Activated CD4-positive, alpha-beta memory T cell treated with anti-CD3 and anti-CD28 coated beads for 36 hours (primary cell): ENCODE measurements around the gene ZNF101. TPM values are rescaled to one million over a fixed set of nuclear protein-coding genes. Genes with fewer than 3 reads are reported as not detected.

Source experiments
- CTCF ChIA-PET: fragments of 350-600 bp; sonication (Branson Sonifier 250); formaldehyde crosslinking; loops from one replicate; lab custom pipeline; 2021; ENCODE audit warnings: antibody characterized with exemption, inconsistent platforms; lab: Charles Lee
- POLR2A ChIA-PET: fragments of 350-600 bp; sonication (Branson Sonifier 250); formaldehyde crosslinking; loops from one replicate; lab custom pipeline; 2021; ENCODE audit warnings: antibody characterized with exemption; lab: Charles Lee
- DNase-seq: peaks from one replicate; pipeline ENCODE4 v3.0.0-alpha.2; 2020
- H3K27ac Mint-ChIP-seq: one replicate; pipeline ENCODE4 v1.8.0; 2021; ENCODE audit warnings: mixed read lengths
- H3K27me3 Mint-ChIP-seq: one replicate; pipeline ENCODE4 v1.8.0; 2021; ENCODE audit warnings: mixed read lengths
- H3K36me3 Mint-ChIP-seq: one replicate; pipeline ENCODE4 v1.8.0; 2021; ENCODE audit warnings: mixed read lengths
- H3K4me1 Mint-ChIP-seq: one replicate; pipeline ENCODE4 v1.8.0; 2021; ENCODE audit warnings: low read depth, mixed read lengths
- H3K4me3 Mint-ChIP-seq: one replicate; pipeline ENCODE4 v1.8.0; 2021; ENCODE audit warnings: mild to moderate bottlenecking, mixed read lengths
- H3K9me3 Mint-ChIP-seq: one replicate; pipeline ENCODE4 v1.8.0; 2021; ENCODE audit warnings: mixed read lengths
- intact Hi-C: fragments of 100-400 bp; cut with micrococcal nuclease; formaldehyde crosslinking; loops from one replicate; pipeline ENCODE4 v1.15.1; 2023
- total RNA-seq, 2 experiments: library from RNA; stranded (reverse); gene quantifications; one replicate each; pipeline ENCODE4 v1.2.3, GENCODE V29; 2021

The ZNF101 gene
- total RNA-seq, 2 experiments from 2014 or later = 76.0 to 77.0 TPM

GRCh38 chr19:19643158-19644053 lies 25.2 kb upstream of the ZNF101 start, which contains the start of gene GMIP:
TSS of gene GMIP (minus strand) at chr19:19643657. CDS start at chr19:19643529, 128 bp downstream.
- Mint-ChIP-seq H3K4me1 (peaks cover 12% of the 10 kb centered on the region), H3K9me3 (no peaks in the 10 kb centered on the region), H3K36me3 (peaks cover 30% of the 10 kb centered on the region)

GRCh38 chr19:19644054-19644388 lies 24.6 kb upstream of the ZNF101 start:
- no peaks in the 10 kb centered on the region for H3K27me3 Mint-ChIP-seq
- intact Hi-C loops = loop anchor here (1.0 kb wide), 1 partner anchor 112 kb away; no protein-coding TSS in a partner anchor
- peaks cover 29% of the 10 kb centered on the region for H3K36me3 Mint-ChIP-seq

More at GRCh38 chr19:19643158-19644053, 25.2 kb upstream of the ZNF101 start, which contains the start of gene GMIP:
- intact Hi-C loops = loop anchor here (1.0 to 2.0 kb wide), 5 partner anchors 17 to 111 kb away; no protein-coding TSS in a partner anchor
- Mint-ChIP-seq H3K27ac (peak within 1 kb of the TSS; percentile 98), H3K27me3 (no peaks in the 10 kb centered on the region), H3K4me3 (peak within 1 kb of the TSS; percentile 99)
- ChIA-PET CTCF (interaction anchor here (0.5 to 3.8 kb wide), 27 partner anchors 9 to 317 kb away, joined by 3 to 65 read pairs (median 4); partner anchors contain the start of genes NDUFA13, YJEFN3 and ZNF101), POLR2A (interaction anchor here (1.1 to 1.5 kb wide), 4 partner anchors 15 to 111 kb away, joined by 3 to 8 read pairs (median 4); partner anchors contain the start of gene ATP13A1)
- peak; percentile 89 for DNase-seq

GRCh38 chr19:19645233-19645870 lies 23.3 kb upstream of the ZNF101 start:
- CTCF ChIA-PET = interaction anchor here (1.3 to 3.8 kb wide), 3 partner anchors 91 to 315 kb away, joined by 3 to 65 read pairs (median 33); no protein-coding TSS in a partner anchor
- POLR2A ChIA-PET = interaction anchor here (0.9 to 1.0 kb wide), 2 partner anchors 23 to 114 kb away, joined by 3 to 4 read pairs; partner anchors contain the start of gene ZNF101
- Mint-ChIP-seq H3K27me3 (no peaks in the 10 kb centered on the region), H3K27ac (no peak overlapping the region), H3K36me3 (peaks cover 22% of the 10 kb centered on the region), H3K4me3 (no peak overlapping the region), H3K9me3 (no peaks in the 10 kb centered on the region), H3K4me1 (peaks cover 12% of the 10 kb centered on the region)
- intact Hi-C loops = no loop called here
- no peak for DNase-seq

More at GRCh38 chr19:19644054-19644388, 24.6 kb upstream of the ZNF101 start:
- DNase-seq = no peak
- CTCF ChIA-PET = interaction anchor here (0.6 to 3.8 kb wide), 22 partner anchors 9 to 316 kb away, joined by 3 to 65 read pairs (median 4); partner anchors contain the start of genes NDUFA13 and YJEFN3
- H3K9me3 Mint-ChIP-seq = no peaks in the 10 kb centered on the region
- H3K27ac Mint-ChIP-seq = peak overlapping the region; percentile 98
- POLR2A ChIA-PET = interaction anchor here (1.1 to 1.5 kb wide), 4 partner anchors 15 to 112 kb away, joined by 3 to 8 read pairs (median 4); partner anchors contain the start of gene ATP13A1
- H3K4me1 Mint-ChIP-seq = peaks cover 12% of the 10 kb centered on the region
- H3K4me3 Mint-ChIP-seq = peak overlapping the region; percentile 99

- no peak overlapping the region for H3K4me3 Mint-ChIP-seq
- no peak for DNase-seq
- no peak overlapping the region for H3K27ac Mint-ChIP-seq
- intact Hi-C loops = no loop called here
- no peaks in the 10 kb centered on the region for H3K9me3 Mint-ChIP-seq
- peaks cover 22% of the 10 kb centered on the region for H3K36me3 Mint-ChIP-seq
- POLR2A ChIA-PET = no interaction called here
- CTCF ChIA-PET = interaction anchor here (1.6 to 3.8 kb wide), 2 partner anchors 93 to 115 kb away, joined by 6 to 65 read pairs; no protein-coding TSS in a partner anchor
- peaks cover 7% of the 10 kb centered on the region for H3K4me1 Mint-ChIP-seq
- H3K27me3 Mint-ChIP-seq = no peaks in the 10 kb centered on the region
Measured at GRCh38 chr19:19647037-19647835, 21.4 kb upstream of the ZNF101 start.

- no peak overlapping the region for H3K27ac Mint-ChIP-seq
- H3K4me1 Mint-ChIP-seq = no peaks in the 10 kb centered on the region
- intact Hi-C loops = no loop called here
- H3K9me3 Mint-ChIP-seq = no peaks in the 10 kb centered on the region
- CTCF ChIA-PET = no interaction called here
- DNase-seq = no peak
- H3K4me3 Mint-ChIP-seq = no peak overlapping the region
- POLR2A ChIA-PET = interaction anchor here (1.0 to 1.3 kb wide), 2 partner anchors 14 to 22 kb away, joined by 3 to 4 read pairs; partner anchors contain the start of gene ATP13A1
- H3K27me3 Mint-ChIP-seq = no peaks in the 10 kb centered on the region
- H3K36me3 Mint-ChIP-seq = peaks cover 28% of the 10 kb centered on the region
Measured at GRCh38 chr19:19649155-19649554, 19.5 kb upstream of the ZNF101 start.

- Mint-ChIP-seq H3K27me3 (no peaks in the 10 kb centered on the region), H3K4me3 (no peak overlapping the region), H3K9me3 (no peaks in the 10 kb centered on the region), H3K4me1 (no peaks in the 10 kb centered on the region), H3K27ac (no peak overlapping the region), H3K36me3 (peaks cover 29% of the 10 kb centered on the region)
- intact Hi-C loops = no loop called here
- CTCF ChIA-PET = interaction anchor here (3.1 kb wide), 1 partner anchor 95 kb away, joined by 11 read pairs; no protein-coding TSS in a partner anchor
- DNase-seq = no peak
- POLR2A ChIA-PET = interaction anchor here (1.0 to 1.3 kb wide), 2 partner anchors 13 to 22 kb away, joined by 3 to 4 read pairs; partner anchors contain the start of gene ATP13A1
Measured at GRCh38 chr19:19649580-19649995, 19.1 kb upstream of the ZNF101 start.

GRCh38 chr19:19650331-19650730 lies 18.3 kb upstream of the ZNF101 start:
- H3K9me3 Mint-ChIP-seq = no peaks in the 10 kb centered on the region
- no peak overlapping the region for H3K4me3 Mint-ChIP-seq
- H3K27me3 Mint-ChIP-seq = no peaks in the 10 kb centered on the region
- no peak for DNase-seq
- CTCF ChIA-PET = interaction anchor here (1.0 to 3.5 kb wide), 3 partner anchors 96 to 118 kb away, joined by 3 to 15 read pairs (median 11); no protein-coding TSS in a partner anchor
- H3K4me1 Mint-ChIP-seq = no peaks in the 10 kb centered on the region
- H3K27ac Mint-ChIP-seq = no peak overlapping the region
- POLR2A ChIA-PET = interaction anchor here (1.3 kb wide), 1 partner anchor 13 kb away, joined by 4 read pairs; the partner anchor contains the start of gene ATP13A1
- H3K36me3 Mint-ChIP-seq = peaks cover 28% of the 10 kb centered on the region
- intact Hi-C loops = no loop called here

GRCh38 chr19:19651076-19651475 lies 17.6 kb upstream of the ZNF101 start:
- DNase-seq = no peak
- Mint-ChIP-seq H3K4me1 (no peaks in the 10 kb centered on the region), H3K27me3 (no peaks in the 10 kb centered on the region), H3K36me3 (peaks cover 29% of the 10 kb centered on the region), H3K27ac (no peak overlapping the region), H3K9me3 (no peaks in the 10 kb centered on the region), H3K4me3 (no peak overlapping the region)
- POLR2A ChIA-PET = interaction anchor here (1.3 to 1.8 kb wide), 2 partner anchors 11 to 23 kb away, joined by 3 to 6 read pairs; partner anchors contain the start of gene LPAR2
- CTCF ChIA-PET = interaction anchor here (1.0 to 3.5 kb wide), 3 partner anchors 97 to 119 kb away, joined by 3 to 15 read pairs (median 11); no protein-coding TSS in a partner anchor
- intact Hi-C loops = no loop called here

- intact Hi-C loops = no loop called here
- POLR2A ChIA-PET = interaction anchor here (0.6 to 1.8 kb wide), 3 partner anchors 9 to 101 kb away, joined by 3 to 6 read pairs (median 3); no protein-coding TSS in a partner anchor
- no peaks in the 10 kb centered on the region for H3K4me1 Mint-ChIP-seq
- no peaks in the 10 kb centered on the region for H3K9me3 Mint-ChIP-seq
- no peaks in the 10 kb centered on the region for H3K27me3 Mint-ChIP-seq
- no peak for DNase-seq
- CTCF ChIA-PET = interaction anchor here (2.6 to 3.5 kb wide), 3 partner anchors 9 to 120 kb away, joined by 11 to 15 read pairs (median 13); partner anchors contain the start of gene GMIP
- H3K36me3 Mint-ChIP-seq = peaks cover 39% of the 10 kb centered on the region
- no peak overlapping the region for H3K27ac Mint-ChIP-seq
- no peak overlapping the region for H3K4me3 Mint-ChIP-seq
Measured at GRCh38 chr19:19652482-19653295, 15.9 kb upstream of the ZNF101 start.
